ENCODE results near the gene NCOA7.
"Not testable (repeated sequence)": the region's sequence is repeated elsewhere in the genome, so short reads cannot be mapped to it uniquely, and the experiment has no call there.

Gene NCOA7

GRCh38 chr6:125952764-125953501 is 162.2 kb downstream of the NCOA7 start:
- DNase-seq: no peak

- no peak for DNase-seq
These were observed 162.7 kb downstream of the NCOA7 start for GRCh38 chr6:125953502-125953875.

- DNase-seq: no peak
These were observed 164.1 kb downstream of the NCOA7 start for GRCh38 chr6:125954735-125955339.

- DNase-seq: no peak
These were observed 165.2 kb downstream of the NCOA7 start for GRCh38 chr6:125955973-125956372.

- DNase-seq: peak; percentile 95
These were observed 166.0 kb downstream of the NCOA7 start, which contains the start of gene HINT3 for GRCh38 chr6:125956506-125957390. TSS of gene HINT3 (plus strand) at chr6:125956770. CDS start at chr6:125956978, 208 bp downstream.

- DNase-seq: no peak
These were observed 166.6 kb downstream of the NCOA7 start for GRCh38 chr6:125957391-125957693.

GRCh38 chr6:125957845-125958244 is 167.1 kb downstream of the NCOA7 start:
- no peak for DNase-seq

- DNase-seq: no peak
These were observed 168.3 kb downstream of the NCOA7 start for GRCh38 chr6:125959041-125959440.

GRCh38 chr6:125961117-125961516 is 170.4 kb downstream of the NCOA7 start:
- DNase-seq: no peak

- no peak for DNase-seq
These were observed 172.2 kb downstream of the NCOA7 start for GRCh38 chr6:125962900-125963497.

GRCh38 chr6:125963817-125964216 is 173.1 kb downstream of the NCOA7 start:
- no peak for DNase-seq

- no peak for DNase-seq
These were observed 175.8 kb downstream of the NCOA7 start for GRCh38 chr6:125966569-125966968.

- DNase-seq: no peak
These were observed 177.7 kb downstream of the NCOA7 start for GRCh38 chr6:125968493-125968892.

GRCh38 chr6:125970760-125971159 is 180.0 kb downstream of the NCOA7 start:
- no peak for DNase-seq

- not testable (repeated sequence) for DNase-seq
These were observed 181.7 kb downstream of the NCOA7 start for GRCh38 chr6:125972478-125972877.

GRCh38 chr6:125974214-125974866 is 183.6 kb downstream of the NCOA7 start:
- DNase-seq: peak; percentile 60

- no peak for DNase-seq
These were observed 188.3 kb downstream of the NCOA7 start for GRCh38 chr6:125979101-125979500.

Measured in CD4-positive, alpha-beta T cell treated with Interleukin-4 for 4 hours (primary cell).